HG03571 (cell line): ENCODE data around the gene PACS1.
"Not testable (repeated sequence)": the region's sequence is repeated elsewhere in the genome, so short reads cannot be mapped to it uniquely, and the experiment has no call there.

Source experiments
- ATAC-seq: cut with Tn5 transposase; IDR thresholded peaks from one replicate; pipeline ENCODE4 v1.9.1; 2021; ENCODE audit not compliant: unreplicated experiment

PACS1 gene

DNA sequence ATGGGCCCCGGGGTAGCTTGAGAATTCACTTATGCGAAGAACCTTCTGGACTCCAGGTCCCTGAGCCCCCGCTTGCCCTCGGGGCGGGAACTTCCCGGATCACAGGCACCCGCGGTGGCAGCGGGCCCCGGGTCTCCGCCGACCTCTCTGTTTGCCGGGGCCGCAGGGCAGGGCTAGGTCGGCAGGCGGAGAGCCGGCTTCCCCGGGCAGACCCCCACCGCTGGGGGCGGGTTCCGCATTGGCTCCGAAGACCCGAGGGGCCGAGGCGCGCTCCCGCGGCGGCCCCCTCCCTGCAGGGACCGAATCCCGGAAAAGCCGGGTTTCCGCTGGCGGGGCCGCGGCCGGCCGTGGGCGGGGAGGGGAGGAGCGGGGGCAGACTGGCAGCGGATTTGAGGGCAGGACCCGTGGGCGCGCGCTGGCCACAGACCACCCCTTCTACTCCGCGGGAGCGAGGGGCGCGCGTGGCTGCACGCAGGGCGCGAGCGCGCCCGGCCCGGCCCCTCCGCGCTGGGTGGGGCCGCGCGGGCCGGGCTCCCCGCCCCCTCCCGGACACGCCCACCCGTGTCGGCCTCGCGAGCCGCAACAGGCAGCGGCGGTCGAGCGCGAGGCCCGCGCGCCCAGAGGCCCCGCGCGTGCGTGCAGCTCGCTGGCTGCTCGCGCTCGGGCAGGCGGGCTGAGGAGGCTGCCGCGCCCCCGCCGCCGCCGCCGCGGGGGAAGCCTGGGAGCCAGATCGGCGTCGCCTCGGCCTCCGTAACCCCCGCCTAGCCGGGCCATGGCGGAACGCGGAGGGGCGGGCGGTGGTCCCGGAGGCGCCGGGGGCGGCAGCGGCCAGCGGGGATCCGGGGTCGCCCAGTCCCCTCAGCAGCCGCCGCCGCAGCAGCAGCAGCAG is at the start of gene PACS1:
PACS1 (plus strand) TSS at position 558 of the 889 bp plus-strand sequence; CDS start at position 773, 215 bp downstream.
- peak; percentile 57 for ATAC-seq

DNA sequence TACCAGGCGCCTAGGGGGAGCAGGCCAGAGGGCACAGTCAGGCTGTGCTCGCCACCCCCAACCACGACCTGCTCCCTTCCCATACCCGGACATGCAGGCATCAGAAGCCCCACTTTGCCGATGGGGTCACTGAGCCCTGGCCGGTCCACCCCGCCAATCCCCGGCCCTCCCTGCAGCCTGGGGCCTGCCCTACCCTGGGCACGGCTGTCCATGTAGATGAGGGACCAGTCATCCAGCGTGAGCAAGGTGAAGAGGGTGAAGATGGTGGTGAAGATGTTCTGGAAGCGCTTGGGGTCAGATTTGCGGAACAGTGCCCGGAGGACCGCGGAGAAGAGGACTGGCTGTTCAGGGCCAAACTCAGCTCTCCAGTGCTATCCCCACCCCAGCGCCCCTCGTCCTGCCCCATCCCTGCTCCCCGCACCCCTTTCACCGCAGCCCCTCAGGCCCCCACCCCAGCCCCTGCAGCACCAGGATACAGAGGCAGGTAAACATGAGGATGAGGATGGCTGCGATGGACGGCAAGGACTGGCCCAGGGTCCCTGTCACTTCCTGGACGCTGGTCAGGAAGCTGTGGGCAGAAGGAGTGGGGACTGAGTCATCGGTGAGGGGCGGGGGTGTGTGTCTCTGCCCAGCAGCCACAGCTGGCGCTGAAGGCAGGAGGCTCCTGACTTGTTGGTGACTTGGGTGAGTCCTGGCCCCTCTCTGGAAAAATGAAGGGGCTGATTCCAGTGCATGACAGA is 49.3 kb upstream of the PACS1 start:
- no peak for ATAC-seq

- no peak for ATAC-seq
Measured at GRCh38 chr11:66022401-66023185, 47.5 kb upstream of the PACS1 start.

DNA sequence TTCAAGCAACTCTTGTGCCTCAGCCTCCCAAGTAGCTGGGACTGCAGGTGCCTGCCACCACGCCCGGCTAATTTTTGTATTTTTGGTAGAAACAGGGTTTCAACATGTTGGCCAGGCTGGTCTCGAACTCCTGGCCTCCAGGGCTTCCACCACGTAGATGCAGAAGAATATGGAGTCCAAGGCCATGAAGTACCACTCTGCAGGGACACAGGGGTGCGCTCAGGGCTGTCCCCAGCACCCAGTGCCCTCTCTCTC is 47.0 kb upstream of the PACS1 start:
- not testable (repeated sequence) for ATAC-seq

DNA sequence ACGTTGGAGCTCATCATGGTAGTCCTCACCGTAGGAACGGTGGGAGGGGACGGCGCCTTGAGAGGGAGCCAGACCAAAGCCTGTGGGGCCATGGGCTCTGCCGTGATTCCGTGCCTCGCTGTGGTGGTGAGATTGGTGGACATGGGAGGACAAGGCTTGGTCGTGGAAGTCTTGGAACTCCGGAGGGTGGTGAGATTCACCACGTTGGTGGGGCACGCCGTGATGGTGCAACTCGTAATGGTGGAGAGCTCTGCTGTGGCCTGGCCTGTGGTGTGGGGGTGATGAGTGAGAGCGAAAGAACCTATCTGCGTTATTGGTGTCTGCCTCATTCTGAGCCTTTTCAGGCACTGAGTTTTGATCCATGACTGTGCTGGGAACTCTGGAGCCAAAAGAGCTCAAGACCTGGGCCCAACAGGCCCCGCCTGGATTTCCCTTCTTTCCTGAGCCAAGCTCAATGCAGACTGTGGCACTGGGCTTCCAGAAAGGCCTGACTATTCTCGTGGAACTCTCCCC is 44.0 kb upstream of the PACS1 start, which contains the start of gene CATSPER1:
CATSPER1 (minus strand) TSS at position 463 of the 513 bp plus-strand sequence; CDS start at position 363, 100 bp downstream.
- ATAC-seq, result no peak

GRCh38 chr11:66032957-66033735 is 36.9 kb upstream of the PACS1 start:
- ATAC-seq, result no peak

DNA sequence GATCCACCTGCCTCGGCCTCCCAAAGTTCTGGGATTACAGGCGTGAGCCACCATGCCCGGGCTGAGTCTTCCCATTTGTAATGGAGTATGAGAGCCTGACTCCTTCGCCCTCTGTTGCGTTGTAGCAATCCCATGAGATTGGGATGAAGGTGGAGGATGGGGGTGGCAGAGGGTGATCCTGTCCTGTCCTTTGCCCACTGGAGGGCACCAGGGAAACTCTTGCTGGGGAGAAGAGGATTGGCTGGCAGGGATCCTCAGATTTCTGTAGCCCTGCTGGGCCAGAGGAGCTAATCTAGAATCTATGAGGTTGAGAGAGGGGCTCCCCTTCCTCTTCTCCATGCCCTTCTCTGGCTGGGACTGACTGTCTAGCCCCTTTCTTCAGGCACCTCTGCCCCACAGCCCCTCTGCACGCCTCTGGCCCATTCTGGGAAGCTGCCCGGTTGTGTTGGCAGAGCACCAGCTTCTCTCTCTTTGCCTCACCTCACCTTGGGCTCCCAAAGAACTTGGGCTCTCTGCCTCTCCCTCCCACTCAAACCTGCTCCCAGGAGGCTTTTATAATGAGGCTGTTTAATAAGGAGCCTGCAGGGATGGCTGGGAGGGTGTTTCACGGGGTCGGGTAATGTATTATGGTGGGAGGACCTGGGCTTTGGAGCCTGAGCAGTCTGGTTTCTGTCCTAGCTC is 34.3 kb upstream of the PACS1 start:
- ATAC-seq, result no peak

GRCh38 chr11:66036334-66036710 is 33.8 kb upstream of the PACS1 start:
- no peak for ATAC-seq

DNA sequence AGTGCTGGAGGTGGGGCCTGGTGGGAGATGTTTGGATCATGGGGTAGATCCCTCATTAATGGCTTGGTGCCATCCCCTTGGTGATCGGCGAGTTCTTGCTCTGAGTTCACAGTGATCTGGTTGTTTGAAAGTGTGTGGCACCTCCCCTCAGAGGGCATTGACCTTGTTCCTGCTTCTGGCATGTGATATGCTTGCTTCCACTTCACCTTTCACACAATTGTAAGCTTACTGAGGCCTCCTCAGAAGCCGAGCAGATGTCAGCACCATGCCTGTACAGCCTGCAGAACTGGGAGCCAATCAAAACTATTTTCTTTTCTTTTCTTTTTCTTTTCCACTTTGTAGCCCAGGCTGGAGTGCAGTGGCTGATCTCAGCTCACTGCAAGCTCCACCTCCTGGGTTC is 32.7 kb upstream of the PACS1 start:
- ATAC-seq, result no peak

DNA sequence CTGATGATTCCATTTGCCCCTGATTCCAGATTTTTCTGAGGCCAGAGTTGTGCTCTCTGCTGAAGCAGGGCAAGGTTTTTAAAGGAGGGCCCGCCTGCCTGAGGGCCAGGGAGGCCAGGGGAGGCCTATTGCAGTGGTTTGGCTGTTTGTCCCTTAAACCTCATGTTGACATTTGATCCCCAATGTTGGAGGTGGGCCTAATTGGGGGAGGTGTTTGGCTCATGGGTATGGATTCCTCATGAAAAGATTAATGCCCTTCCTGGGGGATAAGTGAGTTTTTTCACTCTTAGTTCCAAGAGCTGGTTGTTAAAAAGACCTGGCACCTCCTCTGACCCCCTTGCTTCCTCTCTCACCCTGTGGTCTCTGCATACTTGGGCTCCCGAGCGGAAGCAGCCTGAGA is 30.3 kb upstream of the PACS1 start:
- no peak for ATAC-seq

- no peak for ATAC-seq
Measured at GRCh38 chr11:66042227-66042995, 27.7 kb upstream of the PACS1 start.

DNA sequence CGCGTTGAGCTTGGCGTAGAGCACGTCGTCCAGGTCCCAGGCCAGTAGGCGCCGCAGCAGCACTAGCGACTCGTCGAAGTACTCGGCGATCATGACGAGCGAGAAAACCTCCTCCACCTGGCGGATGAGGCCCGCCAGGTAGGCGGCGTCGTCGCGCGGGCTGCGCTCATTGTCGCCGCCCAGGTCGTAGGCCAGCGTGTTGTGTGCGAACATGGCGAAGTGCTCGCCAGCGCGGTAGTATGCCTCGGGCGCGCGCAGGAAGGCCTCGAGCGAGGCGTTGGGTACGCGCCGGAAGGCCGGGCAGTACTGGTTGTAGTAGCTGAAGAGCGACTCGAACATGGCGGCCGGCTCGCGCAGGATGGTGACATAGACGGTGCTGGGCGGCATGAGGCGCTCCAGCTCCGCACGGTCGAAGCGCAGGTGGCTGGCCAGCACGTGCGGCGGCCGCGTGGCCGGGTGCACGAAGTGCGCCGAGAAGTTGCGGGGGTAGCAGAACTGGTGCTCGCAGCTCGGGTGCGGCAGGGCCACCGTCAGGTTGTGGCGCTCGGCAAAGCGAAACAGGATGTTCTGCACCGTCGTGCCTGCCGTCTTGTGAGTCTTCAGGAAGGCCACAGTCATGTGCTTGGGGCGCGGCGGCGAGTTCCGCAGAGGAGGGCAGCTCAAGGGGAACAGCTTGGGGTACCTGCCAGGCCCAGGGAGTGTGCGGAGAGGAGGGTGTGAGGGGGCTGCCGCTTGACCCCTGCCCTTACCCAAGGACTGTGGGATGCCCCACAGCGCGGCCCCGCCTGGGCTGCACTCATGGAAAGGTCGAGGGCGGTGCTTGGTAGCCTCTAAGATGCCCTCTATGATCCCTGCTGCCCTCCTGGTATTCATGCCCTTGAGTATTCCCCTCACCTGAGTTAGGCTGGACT is 26.8 kb upstream of the PACS1 start:
- no peak for ATAC-seq

GRCh38 chr11:66044757-66045156 is 25.3 kb upstream of the PACS1 start:
- no peak for ATAC-seq

GRCh38 chr11:66045177-66045639 is 24.9 kb upstream of the PACS1 start:
- ATAC-seq, result no peak

GRCh38 chr11:66046901-66047300 is 23.2 kb upstream of the PACS1 start:
- ATAC-seq, result no peak

GRCh38 chr11:66047541-66048365 is 22.3 kb upstream of the PACS1 start:
- no peak for ATAC-seq
